Testis (tissue), 2 donors: ENCODE results near the gene SEPTIN5.

Source experiments
- POLR2A ChIP-seq: fragments of 450-650 bp; IDR thresholded peaks from one replicate; pipeline ENCODE4 v1.6.1; 2017; ENCODE audit warnings: antibody characterized with exemption, mild to moderate bottlenecking, moderate library complexity
- TF ChIP-seq, protein P1 (sequence below), 3 experiments: fragments of 450-650 bp in 2 of 3; fragments of 200-600 bp in 1 of 3; sonication (generic) in 1 of 3; IDR thresholded peaks; one replicate each; pipeline ENCODE4 v1.5.1; 2016 to 2019; ENCODE audit warnings: antibody characterized with exemption in 3 of 3, mild to moderate bottlenecking in 2 of 3, moderate library complexity in 1 of 3

DNA sequence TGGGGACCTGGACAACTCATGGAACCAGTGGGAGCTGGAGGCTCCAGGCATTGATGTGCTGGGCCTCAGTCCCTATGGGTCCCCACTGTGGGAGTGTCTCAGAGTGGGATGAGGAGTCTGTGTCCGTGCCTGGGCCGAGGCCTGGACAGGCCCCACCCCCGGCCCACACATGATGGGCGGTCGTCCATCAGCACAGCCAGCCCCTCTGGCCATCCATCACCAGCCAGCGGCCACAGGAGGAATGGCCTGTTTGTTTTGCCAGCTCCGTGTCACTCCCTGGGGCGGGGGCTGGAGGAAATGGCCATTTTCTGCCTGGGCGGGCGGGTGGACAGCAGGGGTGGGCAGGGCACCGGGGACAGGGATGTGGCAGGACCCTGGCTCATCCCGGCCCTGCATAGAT is 33.2 kb downstream of the SEPTIN5 start:
- TF ChIP-seq POLR2A: no peak
- TF ChIP-seq, protein P1, sequence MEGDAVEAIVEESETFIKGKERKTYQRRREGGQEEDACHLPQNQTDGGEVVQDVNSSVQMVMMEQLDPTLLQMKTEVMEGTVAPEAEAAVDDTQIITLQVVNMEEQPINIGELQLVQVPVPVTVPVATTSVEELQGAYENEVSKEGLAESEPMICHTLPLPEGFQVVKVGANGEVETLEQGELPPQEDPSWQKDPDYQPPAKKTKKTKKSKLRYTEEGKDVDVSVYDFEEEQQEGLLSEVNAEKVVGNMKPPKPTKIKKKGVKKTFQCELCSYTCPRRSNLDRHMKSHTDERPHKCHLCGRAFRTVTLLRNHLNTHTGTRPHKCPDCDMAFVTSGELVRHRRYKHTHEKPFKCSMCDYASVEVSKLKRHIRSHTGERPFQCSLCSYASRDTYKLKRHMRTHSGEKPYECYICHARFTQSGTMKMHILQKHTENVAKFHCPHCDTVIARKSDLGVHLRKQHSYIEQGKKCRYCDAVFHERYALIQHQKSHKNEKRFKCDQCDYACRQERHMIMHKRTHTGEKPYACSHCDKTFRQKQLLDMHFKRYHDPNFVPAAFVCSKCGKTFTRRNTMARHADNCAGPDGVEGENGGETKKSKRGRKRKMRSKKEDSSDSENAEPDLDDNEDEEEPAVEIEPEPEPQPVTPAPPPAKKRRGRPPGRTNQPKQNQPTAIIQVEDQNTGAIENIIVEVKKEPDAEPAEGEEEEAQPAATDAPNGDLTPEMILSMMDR (IDR thresholded peaks at IDR 0.05): no peak
